Endothelial cell (in vitro differentiated cells): ENCODE measurements around the gene NFIX. TPM values are rescaled to one million over a fixed set of nuclear protein-coding genes. Genes with fewer than 3 reads are reported as not detected.

Source experiments
- DNase-seq: peaks from one replicate; pipeline ENCODE4 v3.0.0; 2021; ENCODE audit warnings: low spot score
- H3K27ac Mint-ChIP-seq: one replicate; pipeline ENCODE4 v1.8.0; 2021; ENCODE audit warnings: mixed read lengths, inconsistent platforms; ENCODE audit not compliant: unreplicated experiment
- H3K27me3 Mint-ChIP-seq: one replicate; pipeline ENCODE4 v1.8.0; 2021; ENCODE audit warnings: mild to moderate bottlenecking, moderate library complexity, mixed read lengths, inconsistent platforms; ENCODE audit not compliant: unreplicated experiment
- H3K36me3 Mint-ChIP-seq: one replicate; pipeline ENCODE4 v1.8.0; 2021; ENCODE audit warnings: mild to moderate bottlenecking, low read depth, mixed read lengths, inconsistent platforms; ENCODE audit not compliant: unreplicated experiment
- H3K4me1 Mint-ChIP-seq: one replicate; pipeline ENCODE4 v1.8.0; 2021; ENCODE audit warnings: mild to moderate bottlenecking, mixed read lengths, inconsistent platforms; ENCODE audit not compliant: unreplicated experiment
- H3K4me3 Mint-ChIP-seq: one replicate; pipeline ENCODE4 v1.8.0; 2021; ENCODE audit warnings: mild to moderate bottlenecking, mixed read lengths, inconsistent platforms; ENCODE audit not compliant: unreplicated experiment
- H3K9me3 Mint-ChIP-seq: one replicate; pipeline ENCODE4 v1.8.0; 2021; ENCODE audit warnings: mixed read lengths, inconsistent platforms; ENCODE audit not compliant: unreplicated experiment
- total RNA-seq: library from RNA; stranded (reverse); fragmentation: NEBNext Ultra II Directional; extraction: Animal tissue kit (Norgen Biotek cat#: 25700); gene quantifications from one replicate; pipeline ENCODE4 v1.2.1, GENCODE V29; 2021; ENCODE audit not compliant: unreplicated experiment
- TF ChIP-seq, protein P1 (sequence below): fragments of 200-600 bp; sonication (generic); IDR thresholded peaks from one replicate; pipeline ENCODE4 v1.5.0; 2021; ENCODE audit warnings: antibody characterized with exemption; ENCODE audit not compliant: unreplicated experiment

The NFIX gene
- total RNA-seq, 1 donor from 2014 or later = 9.9 TPM

DNA sequence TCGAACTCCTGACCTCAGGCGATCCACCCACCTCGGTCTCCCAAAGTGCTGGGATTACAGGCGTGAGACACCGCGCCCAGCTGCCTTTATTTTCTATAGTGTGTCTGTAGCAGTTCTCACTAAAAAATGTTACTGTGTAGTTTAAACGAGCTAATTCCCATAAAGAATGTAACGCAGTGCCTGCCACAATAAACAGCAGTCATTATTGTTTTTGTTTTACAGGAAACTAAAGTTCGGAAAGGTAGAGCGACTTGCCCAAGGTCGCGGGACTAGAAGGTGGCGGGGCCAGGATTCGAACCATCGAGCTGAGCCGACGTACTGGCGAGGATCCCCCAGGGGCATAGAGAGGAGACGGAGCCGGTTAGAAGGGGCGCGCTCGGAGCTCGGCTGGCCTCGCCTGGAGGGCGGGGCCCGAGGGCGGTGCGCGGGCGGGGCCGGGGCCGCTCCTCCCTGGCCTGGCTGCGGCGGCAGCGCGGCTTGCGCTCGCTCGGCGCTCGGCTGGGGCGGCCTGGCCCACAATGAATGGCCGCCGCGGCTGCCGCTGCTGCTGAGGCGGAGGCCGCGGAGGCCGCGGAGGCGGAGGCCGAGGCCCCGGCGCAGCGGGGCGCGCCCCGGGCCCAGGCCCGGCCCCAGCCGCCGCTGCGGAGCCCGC, 122.6 kb downstream of the NFIX start, which contains the start of gene NACC1:
Gene NACC1 (plus strand): TSS at position 493 of the 652 bp plus-strand sequence. CDS start 16,944 bp downstream, outside the sequence.
- no peaks in the 10 kb centered on the region for H3K9me3 Mint-ChIP-seq
- DNase-seq = peak; percentile 94
- H3K27ac Mint-ChIP-seq = peak within 1 kb of the TSS; percentile 92
- H3K4me3 Mint-ChIP-seq = peak within 1 kb of the TSS; percentile 99
- TF ChIP-seq, protein P1, sequence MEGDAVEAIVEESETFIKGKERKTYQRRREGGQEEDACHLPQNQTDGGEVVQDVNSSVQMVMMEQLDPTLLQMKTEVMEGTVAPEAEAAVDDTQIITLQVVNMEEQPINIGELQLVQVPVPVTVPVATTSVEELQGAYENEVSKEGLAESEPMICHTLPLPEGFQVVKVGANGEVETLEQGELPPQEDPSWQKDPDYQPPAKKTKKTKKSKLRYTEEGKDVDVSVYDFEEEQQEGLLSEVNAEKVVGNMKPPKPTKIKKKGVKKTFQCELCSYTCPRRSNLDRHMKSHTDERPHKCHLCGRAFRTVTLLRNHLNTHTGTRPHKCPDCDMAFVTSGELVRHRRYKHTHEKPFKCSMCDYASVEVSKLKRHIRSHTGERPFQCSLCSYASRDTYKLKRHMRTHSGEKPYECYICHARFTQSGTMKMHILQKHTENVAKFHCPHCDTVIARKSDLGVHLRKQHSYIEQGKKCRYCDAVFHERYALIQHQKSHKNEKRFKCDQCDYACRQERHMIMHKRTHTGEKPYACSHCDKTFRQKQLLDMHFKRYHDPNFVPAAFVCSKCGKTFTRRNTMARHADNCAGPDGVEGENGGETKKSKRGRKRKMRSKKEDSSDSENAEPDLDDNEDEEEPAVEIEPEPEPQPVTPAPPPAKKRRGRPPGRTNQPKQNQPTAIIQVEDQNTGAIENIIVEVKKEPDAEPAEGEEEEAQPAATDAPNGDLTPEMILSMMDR = no peak
- peaks cover 11% of the 10 kb centered on the region for H3K36me3 Mint-ChIP-seq
- peaks cover 40% of the 10 kb centered on the region for H3K4me1 Mint-ChIP-seq
- H3K27me3 Mint-ChIP-seq = peaks cover 10% of the 10 kb centered on the region

DNA sequence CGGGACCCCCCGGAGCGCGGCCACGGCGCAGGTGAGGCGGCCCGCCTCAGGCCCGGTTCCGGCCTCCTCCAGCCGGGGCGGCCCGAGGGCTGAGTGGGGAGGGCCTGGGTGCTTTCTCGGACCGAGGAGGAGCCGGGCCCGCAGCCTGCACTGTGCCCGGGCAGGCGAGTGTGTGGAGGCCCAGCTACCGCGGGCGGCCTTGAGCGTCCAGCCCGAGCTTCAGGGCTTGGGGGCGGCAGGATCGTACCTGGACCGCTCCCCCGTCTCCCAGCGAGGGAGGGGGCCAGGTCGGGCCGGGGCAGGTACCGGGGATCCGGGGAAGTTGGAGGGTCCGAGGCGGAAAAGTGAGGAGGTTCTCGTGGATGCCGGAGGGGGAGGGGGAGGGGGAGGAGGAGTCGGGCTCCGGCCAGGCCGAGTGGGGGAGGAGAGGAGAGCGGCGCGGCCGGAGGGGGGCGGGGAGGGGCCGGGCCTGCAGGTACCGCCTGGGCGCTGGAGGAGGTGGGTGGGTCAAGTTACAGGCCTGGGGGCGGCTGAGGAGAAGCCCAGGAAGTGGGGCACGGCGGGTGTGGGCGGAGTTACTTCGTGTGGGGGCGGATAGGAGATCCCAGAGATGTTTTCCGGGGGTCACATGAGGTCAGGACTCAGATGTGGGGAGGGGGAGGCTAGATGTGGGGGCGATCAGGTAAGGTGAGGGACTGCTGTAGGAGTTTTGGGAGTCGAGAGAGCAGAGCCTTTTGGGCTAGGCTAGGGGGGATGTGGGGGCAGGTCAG, 123.3 kb downstream of the NFIX start:
- DNase-seq = peak; percentile 58
- H3K27ac Mint-ChIP-seq = peak overlapping the region; percentile 52
- H3K27me3 Mint-ChIP-seq = peaks cover 10% of the 10 kb centered on the region
- peaks cover 11% of the 10 kb centered on the region for H3K36me3 Mint-ChIP-seq
- H3K4me1 Mint-ChIP-seq = peaks cover 40% of the 10 kb centered on the region
- H3K9me3 Mint-ChIP-seq = no peaks in the 10 kb centered on the region
- TF ChIP-seq, protein P1 = no peak
- peak overlapping the region; percentile 95 for H3K4me3 Mint-ChIP-seq

DNA sequence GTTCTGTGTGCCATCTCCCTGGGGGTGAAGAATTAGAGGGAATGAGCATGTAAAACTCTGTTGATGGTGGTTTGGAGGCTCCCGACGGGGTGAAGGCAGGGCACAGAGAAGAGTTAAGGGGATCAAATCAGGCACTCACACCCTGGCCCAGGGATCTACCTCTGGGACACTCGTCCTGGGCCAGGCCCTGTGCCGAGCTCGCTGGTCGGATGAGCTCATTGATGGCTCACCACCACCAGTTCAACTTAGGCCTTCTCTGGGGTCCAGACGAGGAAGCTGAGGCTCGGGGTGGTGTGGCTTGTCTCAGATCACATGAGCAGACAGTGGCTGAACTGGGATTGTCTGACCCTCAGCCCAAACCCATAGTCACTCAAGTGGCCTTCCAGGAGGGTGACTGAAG, 124.4 kb downstream of the NFIX start:
- peaks cover 40% of the 10 kb centered on the region for H3K4me1 Mint-ChIP-seq
- no peaks in the 10 kb centered on the region for H3K9me3 Mint-ChIP-seq
- DNase-seq = no peak
- peaks cover 10% of the 10 kb centered on the region for H3K27me3 Mint-ChIP-seq
- TF ChIP-seq, protein P1 = no peak
- H3K27ac Mint-ChIP-seq = peak overlapping the region; percentile 48
- peak overlapping the region; percentile 95 for H3K4me3 Mint-ChIP-seq
- peaks cover 11% of the 10 kb centered on the region for H3K36me3 Mint-ChIP-seq

DNA sequence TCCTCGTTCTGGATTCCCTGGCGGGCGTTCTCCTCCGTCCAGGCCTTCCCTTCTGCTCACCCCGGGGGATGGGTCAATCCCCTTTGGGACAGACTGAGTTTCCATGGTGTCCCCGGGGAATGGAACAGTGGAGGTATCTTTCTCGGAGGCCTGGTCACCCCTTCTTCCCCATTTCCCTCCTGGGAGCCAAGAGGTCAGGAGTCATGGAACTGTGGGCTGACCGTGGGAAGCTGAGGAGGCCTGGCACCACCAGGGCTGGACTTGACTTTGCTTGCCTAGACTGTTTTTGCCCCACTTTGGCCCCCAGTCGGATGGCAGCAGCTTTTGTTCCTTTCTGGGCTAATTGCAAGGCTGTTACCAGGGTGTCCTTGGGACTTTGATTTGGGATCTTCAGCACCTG, 124.8 kb downstream of the NFIX start:
- Mint-ChIP-seq H3K9me3 (no peaks in the 10 kb centered on the region), H3K36me3 (peaks cover 11% of the 10 kb centered on the region), H3K27me3 (peaks cover 10% of the 10 kb centered on the region), H3K27ac (no peak overlapping the region), H3K4me1 (peaks cover 40% of the 10 kb centered on the region), H3K4me3 (peak overlapping the region; percentile 95)
- DNase-seq = no peak
- TF ChIP-seq, protein P1 = no peak

DNA sequence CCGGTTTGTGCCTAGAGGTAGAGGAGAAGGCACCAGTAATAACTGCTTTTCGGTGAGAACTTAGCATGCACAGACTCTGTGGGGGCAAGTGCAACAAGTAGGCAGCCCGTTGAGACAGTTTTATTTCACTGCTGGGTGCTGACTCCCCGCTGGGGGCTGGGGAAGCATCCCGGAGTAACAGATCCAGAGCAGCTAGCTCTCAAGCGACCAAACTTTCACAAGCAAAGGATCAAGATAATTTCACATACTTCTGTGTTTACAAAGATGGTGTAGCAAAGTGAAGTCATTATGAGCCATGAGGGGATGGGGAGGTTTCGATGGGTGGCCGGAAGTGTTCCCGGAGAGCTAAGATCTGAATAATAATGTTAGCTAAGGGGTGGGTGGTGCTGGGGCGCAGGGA, 125.5 kb downstream of the NFIX start:
- TF ChIP-seq, protein P1 = no peak
- DNase-seq = no peak
- Mint-ChIP-seq H3K4me1 (peaks cover 34% of the 10 kb centered on the region), H3K4me3 (peak overlapping the region; percentile 69), H3K27ac (peak overlapping the region; percentile 57), H3K27me3 (peaks cover 10% of the 10 kb centered on the region), H3K9me3 (no peaks in the 10 kb centered on the region), H3K36me3 (peaks cover 11% of the 10 kb centered on the region)
